DMS153 treated with DMSO at 0.1 percent for 48 hours (cell line): ENCODE measurements around the gene CASP4.
"Not testable (repeated sequence)": the region's sequence is repeated elsewhere in the genome, so short reads cannot be mapped to it uniquely, and the experiment has no call there.

Experiments
- DNase-seq: peaks from one replicate; lab custom pipeline; 2025; ENCODE audit not compliant: unreplicated experiment; lab: John Stamatoyannopoulos, UW

CASP4 gene

GRCh38 chr11:104957280-104957679, 11.1 kb downstream of the CASP4 start:
- DNase-seq: no peak

GRCh38 chr11:104956528-104956927, 11.8 kb downstream of the CASP4 start:
- no peak for DNase-seq

GRCh38 chr11:104946907-104947306, 21.5 kb downstream of the CASP4 start:
- DNase-seq: no peak

- DNase-seq: no peak
Measured at GRCh38 chr11:104944076-104944475, 24.3 kb downstream of the CASP4 start.

- no peak for DNase-seq
Measured at GRCh38 chr11:104943561-104943960, 24.8 kb downstream of the CASP4 start.

- DNase-seq: no peak
Measured at GRCh38 chr11:104934594-104934993, 33.8 kb downstream of the CASP4 start.

- not testable (repeated sequence) for DNase-seq
Measured at GRCh38 chr11:104934073-104934472, 34.3 kb downstream of the CASP4 start.

- no peak for DNase-seq
Measured at GRCh38 chr11:104928811-104929210, 39.6 kb downstream of the CASP4 start.

- DNase-seq: no peak
Measured at GRCh38 chr11:104926771-104927611, 41.4 kb downstream of the CASP4 start.

- no peak for DNase-seq
Measured at GRCh38 chr11:104925850-104926249, 42.5 kb downstream of the CASP4 start.

GRCh38 chr11:104918113-104918824, 50.1 kb downstream of the CASP4 start:
- peak; percentile 52 for DNase-seq

GRCh38 chr11:104917271-104918112, 50.9 kb downstream of the CASP4 start:
- DNase-seq: peak; percentile 16

GRCh38 chr11:104916442-104916841, 51.9 kb downstream of the CASP4 start:
- no peak for DNase-seq

- no peak for DNase-seq
Measured at GRCh38 chr11:104912102-104912501, 56.3 kb downstream of the CASP4 start.

- DNase-seq: no peak
Measured at GRCh38 chr11:104908186-104908531, 60.2 kb downstream of the CASP4 start.

- DNase-seq: no peak
Measured at GRCh38 chr11:104907521-104908185, 60.7 kb downstream of the CASP4 start.

GRCh38 chr11:104905271-104905670, 63.1 kb downstream of the CASP4 start:
- DNase-seq: no peak

GRCh38 chr11:104899226-104899625, 69.1 kb downstream of the CASP4 start:
- DNase-seq: no peak

GRCh38 chr11:104898685-104899013, 69.7 kb downstream of the CASP4 start:
- DNase-seq: no peak

- DNase-seq: no peak
Measured at GRCh38 chr11:104897891-104898684, 70.3 kb downstream of the CASP4 start, which contains the start of gene CASP12. TSS of gene CASP12 (minus strand) at chr11:104898460.
